Measurements from ENCODE around the gene ABCG1.

GRCh38 chr21:42343963-42344510, 125.1 kb downstream of the ABCG1 start:
- no peak for TF ChIP-seq CTCF (IDR thresholded peaks at IDR 0.05; ENCODE audit: poor library complexity)
- no peak for TF ChIP-seq EZH2phosphoT487 (IDR thresholded peaks at IDR 0.05; ENCODE audit: low read depth, severe bottlenecking, unreplicated experiment)
